Neural progenitor cell (in vitro differentiated cells): Measurements from ENCODE around the gene ANKS1B. TPM values are rescaled to one million over a fixed set of nuclear protein-coding genes. Genes with fewer than 3 reads are reported as not detected.
"Not testable (repeated sequence)": the region's sequence is repeated elsewhere in the genome, so short reads cannot be mapped to it uniquely, and the experiment has no call there.

ENCODE experiments used
- DNase-seq: peaks from one replicate; pipeline ENCODE4 v3.0.0-alpha.2; 2016; ENCODE audit warnings: low spot score
- H2AFZ ChIP-seq: fragments of 200-600 bp; sonication (generic); replicated peaks from 2 replicates; pipeline ENCODE4 v1.6.1; 2016; ENCODE audit warnings: antibody characterized with exemption
- H3F3A ChIP-seq: fragments of 200-600 bp; sonication (generic); 2 replicates; pipeline ENCODE4 v1.6.1; 2016; ENCODE audit warnings: antibody characterized with exemption, low read depth
- H3K27ac ChIP-seq: fragments of 200-600 bp; sonication (generic); 2 replicates; pipeline ENCODE4 v1.5.1; 2016; ENCODE audit warnings: mild to moderate bottlenecking
- H3K27me3 ChIP-seq: fragments of 200-600 bp; sonication (generic); 2 replicates; pipeline ENCODE4 v1.6.1; 2016; ENCODE audit warnings: mild to moderate bottlenecking, moderate library complexity
- H3K36me3 ChIP-seq: fragments of 200-600 bp; sonication (generic); 2 replicates; pipeline ENCODE4 v1.5.1; 2016
- H3K4me1 ChIP-seq: fragments of 200-600 bp; sonication (generic); 2 replicates; pipeline ENCODE4 v1.6.1; 2016; ENCODE audit warnings: mixed run types
- H3K4me2 ChIP-seq: fragments of 200-600 bp; sonication (generic); 2 replicates; pipeline ENCODE4 v1.6.1; 2016
- H3K4me3 ChIP-seq: fragments of 200-600 bp; sonication (generic); 2 replicates; pipeline ENCODE4 v1.5.1; 2016
- H3K79me2 ChIP-seq: fragments of 200-600 bp; sonication (generic); 2 replicates; pipeline ENCODE4 v1.6.1; 2016; ENCODE audit warnings: low read depth
- H3K9ac ChIP-seq: fragments of 200-600 bp; sonication (generic); 2 replicates; pipeline ENCODE4 v1.6.1; 2016
- H3K9me3 ChIP-seq: fragments of 200-600 bp; sonication (generic); 2 replicates; pipeline ENCODE4 v1.5.1; 2016; ENCODE audit warnings: low read depth
- H4K20me1 ChIP-seq: fragments of 200-600 bp; sonication (generic); 2 replicates; pipeline ENCODE4 v1.6.1; 2016; ENCODE audit warnings: low read depth
- H3K27ac Mint-ChIP-seq: 3 replicates; pipeline ENCODE4 v1.8.0; 2021; ENCODE audit warnings: mixed read lengths
- H3K27me3 Mint-ChIP-seq: 2 replicates; pipeline ENCODE4 v1.8.0; 2022; ENCODE audit warnings: low read depth, mild to moderate bottlenecking, inconsistent platforms, moderate library complexity, mixed read lengths; ENCODE audit not compliant: insufficient read depth
- H3K36me3 Mint-ChIP-seq: 3 replicates; pipeline ENCODE4 v1.8.0; 2021; ENCODE audit warnings: mixed read lengths
- H3K4me1 Mint-ChIP-seq: 3 replicates; pipeline ENCODE4 v1.8.0; 2021; ENCODE audit warnings: mixed read lengths
- H3K4me3 Mint-ChIP-seq: 3 replicates; pipeline ENCODE4 v1.8.0; 2021; ENCODE audit warnings: mild to moderate bottlenecking, moderate library complexity, mixed read lengths
- H3K9me3 Mint-ChIP-seq: 3 replicates; pipeline ENCODE4 v1.8.0; 2020; ENCODE audit warnings: mixed read lengths
- EZH2 ChIP-seq: fragments of 200-600 bp; sonication (generic); IDR thresholded peaks from 2 replicates; pipeline ENCODE4 v1.6.1; 2017; ENCODE audit warnings: antibody characterized with exemption, mild to moderate bottlenecking, moderate library complexity
- EZH2phosphoT487 ChIP-seq: fragments of 200-600 bp; sonication (generic); IDR thresholded peaks from 2 replicates; pipeline ENCODE4 v1.6.1; 2017; ENCODE audit warnings: antibody characterized with exemption
- total RNA-seq: library from RNA; depleted of rRNA; stranded (reverse); fragments of >200 nt; gene quantifications from 2 replicates; pipeline ENCODE4 v1.2.3, GENCODE V29; 2015; ENCODE audit warnings: low replicate concordance
- TF ChIP-seq, protein P1 (sequence below): fragments of 200-600 bp; sonication (generic); IDR thresholded peaks from 2 replicates; pipeline ENCODE4 v1.5.1; 2017; ENCODE audit warnings: antibody characterized with exemption, mild to moderate bottlenecking

Gene ANKS1B
- total RNA-seq, 1 donor from 2014 or later = 7.9 TPM

DNA sequence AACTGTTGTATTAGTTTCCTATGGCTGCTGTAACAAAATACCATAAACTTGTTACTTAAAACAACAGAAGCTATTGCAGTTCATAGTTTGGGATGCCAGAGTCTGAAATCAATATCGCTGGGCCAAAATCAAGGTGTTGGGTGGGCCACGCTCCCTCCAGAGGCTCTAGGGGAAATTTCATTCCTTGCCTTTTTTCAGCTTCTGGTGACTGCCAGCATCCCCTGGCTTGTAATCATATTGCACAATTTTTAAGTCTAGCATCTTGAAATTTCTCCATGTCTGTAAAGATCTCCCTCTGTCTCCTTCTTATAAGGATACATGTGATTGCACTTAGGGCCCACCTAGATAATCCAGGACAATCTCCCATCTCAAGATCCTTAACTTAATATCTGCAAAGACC lies 386.0 kb downstream of the ANKS1B start:
- Mint-ChIP-seq H3K27me3 (no peaks in the 10 kb centered on the region), H3K4me1 (no peaks in the 10 kb centered on the region), H3K27ac (no peak overlapping the region), H3K9me3 (no peaks in the 10 kb centered on the region), H3K4me3 (no peak overlapping the region), H3K36me3 (no peaks in the 10 kb centered on the region)
- no peak for DNase-seq
- no peaks in the 10 kb centered on the region for H3K79me2 ChIP-seq
- H3K9ac ChIP-seq = no peak overlapping the region
- H3K4me2 ChIP-seq = no peak overlapping the region
- H2AFZ ChIP-seq = no peak overlapping the region
- H3K4me3 ChIP-seq = no peak overlapping the region
- H4K20me1 ChIP-seq = no peaks in the 10 kb centered on the region
- TF ChIP-seq EZH2 (no peak), EZH2phosphoT487 (no peak)
- TF ChIP-seq, protein P1, sequence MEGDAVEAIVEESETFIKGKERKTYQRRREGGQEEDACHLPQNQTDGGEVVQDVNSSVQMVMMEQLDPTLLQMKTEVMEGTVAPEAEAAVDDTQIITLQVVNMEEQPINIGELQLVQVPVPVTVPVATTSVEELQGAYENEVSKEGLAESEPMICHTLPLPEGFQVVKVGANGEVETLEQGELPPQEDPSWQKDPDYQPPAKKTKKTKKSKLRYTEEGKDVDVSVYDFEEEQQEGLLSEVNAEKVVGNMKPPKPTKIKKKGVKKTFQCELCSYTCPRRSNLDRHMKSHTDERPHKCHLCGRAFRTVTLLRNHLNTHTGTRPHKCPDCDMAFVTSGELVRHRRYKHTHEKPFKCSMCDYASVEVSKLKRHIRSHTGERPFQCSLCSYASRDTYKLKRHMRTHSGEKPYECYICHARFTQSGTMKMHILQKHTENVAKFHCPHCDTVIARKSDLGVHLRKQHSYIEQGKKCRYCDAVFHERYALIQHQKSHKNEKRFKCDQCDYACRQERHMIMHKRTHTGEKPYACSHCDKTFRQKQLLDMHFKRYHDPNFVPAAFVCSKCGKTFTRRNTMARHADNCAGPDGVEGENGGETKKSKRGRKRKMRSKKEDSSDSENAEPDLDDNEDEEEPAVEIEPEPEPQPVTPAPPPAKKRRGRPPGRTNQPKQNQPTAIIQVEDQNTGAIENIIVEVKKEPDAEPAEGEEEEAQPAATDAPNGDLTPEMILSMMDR = no peak
- H3K27me3 ChIP-seq = no peaks in the 10 kb centered on the region
- no peaks in the 10 kb centered on the region for H3K9me3 ChIP-seq
- no peak overlapping the region for H3K27ac ChIP-seq
- H3F3A ChIP-seq = no peaks in the 10 kb centered on the region
- H3K36me3 ChIP-seq = no peaks in the 10 kb centered on the region
- H3K4me1 ChIP-seq = no peaks in the 10 kb centered on the region

DNA sequence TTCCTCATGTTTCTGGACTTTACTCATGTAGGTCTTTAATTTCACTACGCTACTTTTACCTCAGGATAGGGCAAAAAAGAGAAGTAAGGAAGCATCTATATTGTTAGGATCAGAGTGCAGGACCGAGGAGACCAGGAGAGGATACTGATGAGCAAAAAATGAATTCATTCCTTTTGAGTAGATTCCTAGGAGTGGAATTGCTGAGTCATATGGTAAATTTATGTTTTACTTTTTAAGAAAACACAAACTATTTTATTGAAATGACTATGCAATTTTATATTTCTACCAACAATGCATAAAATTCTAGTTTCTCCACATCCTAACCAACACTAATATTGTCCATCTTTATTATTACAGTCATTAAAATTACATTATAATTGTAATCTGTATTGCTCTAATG lies 388.0 kb downstream of the ANKS1B start:
- Histone ChIP-seq H3K9me3 (no peaks in the 10 kb centered on the region), H3F3A (no peaks in the 10 kb centered on the region), H3K9ac (no peak overlapping the region), H3K4me2 (no peak overlapping the region), H3K79me2 (no peaks in the 10 kb centered on the region), H3K27ac (no peak overlapping the region), H3K4me1 (no peaks in the 10 kb centered on the region), H4K20me1 (no peaks in the 10 kb centered on the region), H3K4me3 (no peak overlapping the region), H3K27me3 (no peaks in the 10 kb centered on the region), H3K36me3 (no peaks in the 10 kb centered on the region), H2AFZ (no peak overlapping the region)
- no peaks in the 10 kb centered on the region for H3K27me3 Mint-ChIP-seq
- H3K4me1 Mint-ChIP-seq = no peaks in the 10 kb centered on the region
- no peak for DNase-seq
- H3K36me3 Mint-ChIP-seq = no peaks in the 10 kb centered on the region
- no peak for TF ChIP-seq EZH2
- TF ChIP-seq EZH2phosphoT487 = no peak
- TF ChIP-seq, protein P1 = no peak
- H3K4me3 Mint-ChIP-seq = no peak overlapping the region
- H3K9me3 Mint-ChIP-seq = no peaks in the 10 kb centered on the region
- H3K27ac Mint-ChIP-seq = no peak overlapping the region

DNA sequence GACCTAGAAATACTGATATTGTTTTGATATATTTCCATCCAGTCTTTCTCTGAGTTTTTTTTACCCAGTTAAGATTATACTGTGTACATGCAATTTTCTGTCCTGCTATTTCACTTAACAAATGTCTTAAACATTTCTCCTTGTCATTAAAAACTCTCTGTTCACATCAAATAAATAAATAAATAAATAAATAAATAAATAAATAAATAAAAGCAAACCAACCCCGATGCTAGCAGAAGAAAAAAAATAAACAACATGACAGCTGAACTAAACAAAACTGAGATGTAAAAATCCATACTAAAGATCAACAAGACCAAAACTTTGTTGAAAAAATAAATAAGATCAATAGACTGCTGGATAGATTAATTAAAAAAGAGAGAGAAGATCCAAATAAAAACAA lies 407.6 kb downstream of the ANKS1B start:
- not testable (repeated sequence) for H3K9ac ChIP-seq, H3K79me2 ChIP-seq, H4K20me1 ChIP-seq, H3K36me3 Mint-ChIP-seq, H3K4me1 Mint-ChIP-seq, H3K27ac ChIP-seq, H3K36me3 ChIP-seq, H3K9me3 ChIP-seq, H3F3A ChIP-seq, H3K9me3 Mint-ChIP-seq, H3K4me1 ChIP-seq, H3K4me2 ChIP-seq, H3K4me3 Mint-ChIP-seq, DNase-seq, H2AFZ ChIP-seq, H3K27me3 Mint-ChIP-seq, H3K4me3 ChIP-seq, H3K27me3 ChIP-seq, H3K27ac Mint-ChIP-seq

DNA sequence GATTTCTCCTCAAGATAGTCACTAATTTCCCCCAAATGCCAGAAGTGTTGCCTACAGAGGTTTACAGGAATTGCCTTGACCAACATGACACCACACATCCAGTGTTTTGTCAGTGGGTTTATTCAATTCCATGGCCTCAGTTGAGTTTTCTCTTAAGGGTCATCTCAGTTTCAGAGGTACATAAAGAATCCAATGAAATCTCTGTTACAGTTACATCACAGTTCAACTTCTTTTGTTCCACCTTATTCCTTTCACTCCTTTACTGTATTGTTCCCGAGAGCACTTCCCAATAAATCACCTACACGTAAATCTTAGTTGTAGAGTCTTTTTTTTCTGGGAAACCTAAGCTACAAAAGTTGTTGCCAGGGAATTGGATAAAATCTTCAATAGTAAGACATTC lies 410.8 kb downstream of the ANKS1B start:
- Histone ChIP-seq H3K27me3 (no peaks in the 10 kb centered on the region), H3K9me3 (no peaks in the 10 kb centered on the region), H3K4me2 (no peak overlapping the region), H3K79me2 (no peaks in the 10 kb centered on the region), H2AFZ (no peak overlapping the region), H3K4me3 (no peak overlapping the region), H3K36me3 (no peaks in the 10 kb centered on the region), H3F3A (no peaks in the 10 kb centered on the region), H3K27ac (no peak overlapping the region), H4K20me1 (no peaks in the 10 kb centered on the region), H3K9ac (no peak overlapping the region), H3K4me1 (peaks cover 7% of the 10 kb centered on the region)
- H3K36me3 Mint-ChIP-seq = no peaks in the 10 kb centered on the region
- no peak for TF ChIP-seq EZH2phosphoT487
- TF ChIP-seq, protein P1 = no peak
- no peak for TF ChIP-seq EZH2
- H3K4me1 Mint-ChIP-seq = no peaks in the 10 kb centered on the region
- no peaks in the 10 kb centered on the region for H3K27me3 Mint-ChIP-seq
- no peak overlapping the region for H3K4me3 Mint-ChIP-seq
- H3K27ac Mint-ChIP-seq = no peak overlapping the region
- no peaks in the 10 kb centered on the region for H3K9me3 Mint-ChIP-seq
- no peak for DNase-seq
